HEK293T (cell line): ENCODE results near the gene GAK.

Source experiments
- ARNT ChIP-seq: fragments of 450-650 bp; IDR thresholded peaks from 2 replicates; pipeline ENCODE4 v1.6.1; 2017; ENCODE audit warnings: mild to moderate bottlenecking
- BHLHE40 ChIP-seq: fragments of 450-650 bp; IDR thresholded peaks from 2 replicates; pipeline ENCODE4 v1.6.1; 2016; ENCODE audit warnings: mild to moderate bottlenecking, moderate library complexity, borderline replicate concordance
- ELF4 ChIP-seq: fragments of 450-650 bp; IDR thresholded peaks from 2 replicates; pipeline ENCODE4 v1.6.1; 2017; ENCODE audit warnings: antibody characterized with exemption
- FOXA1 ChIP-seq: fragments of 450-650 bp; IDR thresholded peaks from 2 replicates; pipeline ENCODE4 v1.6.1; 2016; ENCODE audit warnings: mild to moderate bottlenecking
- FOXK2 ChIP-seq: fragments of 450-650 bp; IDR thresholded peaks from 2 replicates; pipeline ENCODE4 v1.6.1; 2016; ENCODE audit warnings: mild to moderate bottlenecking
- FOXM1 ChIP-seq: fragments of 450-650 bp; IDR thresholded peaks from 2 replicates; pipeline ENCODE4 v1.6.1; 2017; ENCODE audit warnings: mild to moderate bottlenecking, borderline replicate concordance
- PKNOX1 ChIP-seq: fragments of 450-650 bp; IDR thresholded peaks from 2 replicates; pipeline ENCODE4 v1.6.1; 2016
- SP1 ChIP-seq: fragments of 450-650 bp; IDR thresholded peaks from 2 replicates; pipeline ENCODE4 v1.6.1; 2017
- SUZ12 ChIP-seq: fragments of 450-650 bp; IDR thresholded peaks from 2 replicates; pipeline ENCODE4 v1.6.1; 2016; ENCODE audit warnings: mild to moderate bottlenecking
- TARDBP ChIP-seq: fragments of 450-650 bp; IDR thresholded peaks from 2 replicates; pipeline ENCODE4 v1.6.1; 2016

GRCh38 chr4:849478-850175 lies 82.5 kb downstream of the GAK start:
- TF ChIP-seq FOXA1, result no peak
- no peak for TF ChIP-seq PKNOX1
- no peak for TF ChIP-seq TARDBP
- TF ChIP-seq ARNT, result no peak
- no peak for TF ChIP-seq SUZ12
- no peak for TF ChIP-seq SP1
- TF ChIP-seq FOXM1, result no peak
- no peak for TF ChIP-seq FOXK2
- no peak for TF ChIP-seq BHLHE40
- no peak for TF ChIP-seq ELF4
